Right renal pelvis (tissue), 4 donors: ENCODE measurements around the gene GDF7. TPM values are rescaled to one million over a fixed set of nuclear protein-coding genes. Genes with fewer than 3 reads are reported as not detected.

ENCODE experiments used
- DNase-seq, 4 donors: peaks; one replicate each; pipeline ENCODE4 v3.0.0-alpha.2; 2013; ENCODE audit warnings: low read depth in 4 of 4, low spot score in 3 of 4, missing footprints in 1 of 4
- polyA plus RNA-seq, 4 donors: library from polyadenylated mRNA; unstranded; fragments of 120-200 nt; gene quantifications; one replicate each; pipeline ENCODE4 v1.2.1, GENCODE V29; 2013; ENCODE audit not compliant: insufficient read length in 4 of 4

The GDF7 gene
- polyA plus RNA-seq, 4 donors, result 3.5 to 5.1 (median 3.6) TPM

DNA sequence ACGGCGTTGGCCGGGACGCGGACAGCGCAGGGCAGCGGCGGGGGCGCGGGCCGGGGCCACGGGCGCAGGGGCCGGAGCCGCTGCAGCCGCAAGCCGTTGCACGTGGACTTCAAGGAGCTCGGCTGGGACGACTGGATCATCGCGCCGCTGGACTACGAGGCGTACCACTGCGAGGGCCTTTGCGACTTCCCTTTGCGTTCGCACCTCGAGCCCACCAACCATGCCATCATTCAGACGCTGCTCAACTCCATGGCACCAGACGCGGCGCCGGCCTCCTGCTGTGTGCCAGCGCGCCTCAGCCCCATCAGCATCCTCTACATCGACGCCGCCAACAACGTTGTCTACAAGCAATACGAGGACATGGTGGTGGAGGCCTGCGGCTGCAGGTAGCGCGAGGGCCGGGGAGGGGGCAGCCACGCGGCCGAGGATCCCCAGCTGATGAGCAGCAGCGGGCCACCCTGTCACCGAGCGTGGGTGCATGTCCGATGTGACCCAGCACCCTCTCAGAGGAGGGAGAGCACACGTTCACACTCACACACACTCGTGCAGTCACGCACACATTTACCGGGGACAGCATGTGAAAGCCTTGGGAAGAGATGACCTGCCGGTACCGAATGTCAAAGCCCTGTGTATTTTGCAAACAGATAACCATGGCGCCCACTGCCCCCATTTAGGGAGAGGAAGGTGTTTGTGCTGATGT, 4.2 kb downstream of the GDF7 start:
- DNase-seq, result no peak

DNA sequence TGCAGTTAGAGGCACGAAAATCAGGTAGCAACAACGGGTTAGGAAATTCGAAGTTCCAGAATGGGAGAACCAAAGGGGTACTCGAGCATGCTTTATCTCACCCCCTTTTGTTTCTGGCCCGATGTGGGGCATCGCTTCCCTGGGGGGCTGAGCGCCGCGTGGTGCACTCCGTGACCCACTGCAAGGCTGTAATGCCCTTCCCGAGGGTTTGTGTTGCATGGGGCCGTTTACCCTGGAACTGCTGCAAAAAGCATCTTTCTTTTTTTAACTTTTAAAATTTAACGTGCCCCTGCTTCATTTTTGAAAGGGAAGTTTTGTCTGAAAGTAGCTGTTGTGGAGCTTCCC, 4.8 kb downstream of the GDF7 start:
- DNase-seq, result no peak

DNA sequence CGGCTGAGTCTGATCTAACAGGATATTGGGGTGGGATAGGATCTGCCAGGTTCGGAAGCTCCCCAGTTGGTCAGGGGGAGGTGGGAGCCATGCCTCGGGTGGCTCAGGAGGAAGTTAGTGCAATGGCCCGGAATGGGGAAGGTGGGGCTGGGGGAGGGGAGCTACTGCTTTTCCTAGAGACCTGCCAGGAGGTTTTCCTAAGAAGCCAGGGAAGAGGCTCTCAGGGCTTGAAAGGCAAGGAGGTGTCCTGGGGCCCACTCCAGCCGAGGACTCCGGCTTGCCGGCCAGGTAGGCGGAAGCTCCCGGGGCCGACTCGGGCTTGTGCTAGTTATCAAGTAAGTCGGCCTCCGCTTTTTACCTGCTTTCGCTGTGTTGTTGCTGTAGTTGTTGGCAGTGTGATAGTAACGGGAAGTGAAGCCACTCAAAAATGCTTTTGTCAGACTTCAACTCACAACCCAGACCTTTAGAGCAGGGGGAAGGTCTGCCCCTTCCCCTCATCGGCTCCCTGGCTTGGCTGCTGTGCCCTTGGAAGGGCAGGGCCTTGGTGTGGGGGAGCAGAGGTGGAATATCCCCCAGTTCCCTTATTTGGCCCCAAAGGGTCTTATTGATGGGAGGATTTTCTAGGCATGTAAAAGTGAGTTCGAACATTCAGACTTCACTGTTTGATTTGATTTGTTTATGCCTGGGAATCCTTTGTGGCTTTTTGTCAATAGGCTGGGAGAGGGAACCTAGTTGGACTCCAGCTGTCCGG, 5.4 kb downstream of the GDF7 start:
- no peak for DNase-seq

DNA sequence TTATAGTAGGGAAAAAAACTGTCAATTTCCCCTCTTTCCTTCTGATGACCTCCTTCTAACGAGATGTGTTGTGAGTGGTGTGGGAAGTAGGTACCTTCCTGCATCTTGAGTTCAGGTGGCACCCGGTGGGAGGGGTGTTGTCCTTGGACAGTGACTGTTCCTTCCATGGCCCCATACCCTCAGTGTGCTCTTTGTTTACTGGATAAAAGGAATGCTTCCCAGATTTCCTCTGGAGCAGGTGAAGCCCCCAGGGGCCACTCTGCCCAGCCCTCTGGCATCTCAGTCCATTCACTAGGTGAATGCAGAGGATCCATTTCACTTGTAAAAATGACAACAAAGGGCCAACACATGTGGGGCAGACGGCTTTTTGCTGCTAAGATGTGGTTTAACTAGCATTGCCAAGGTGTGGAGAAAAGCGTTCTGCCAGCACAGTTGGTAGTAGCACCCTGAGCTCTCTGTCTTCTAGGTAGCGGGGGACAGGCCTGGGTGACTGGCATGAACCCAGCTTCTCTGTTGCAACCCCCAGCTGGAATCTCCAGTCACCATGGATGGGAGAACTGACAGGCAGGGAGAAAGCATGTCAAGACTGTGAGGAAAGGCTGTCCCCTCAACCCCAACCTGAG, 6.9 kb downstream of the GDF7 start:
- DNase-seq, result no peak

DNA sequence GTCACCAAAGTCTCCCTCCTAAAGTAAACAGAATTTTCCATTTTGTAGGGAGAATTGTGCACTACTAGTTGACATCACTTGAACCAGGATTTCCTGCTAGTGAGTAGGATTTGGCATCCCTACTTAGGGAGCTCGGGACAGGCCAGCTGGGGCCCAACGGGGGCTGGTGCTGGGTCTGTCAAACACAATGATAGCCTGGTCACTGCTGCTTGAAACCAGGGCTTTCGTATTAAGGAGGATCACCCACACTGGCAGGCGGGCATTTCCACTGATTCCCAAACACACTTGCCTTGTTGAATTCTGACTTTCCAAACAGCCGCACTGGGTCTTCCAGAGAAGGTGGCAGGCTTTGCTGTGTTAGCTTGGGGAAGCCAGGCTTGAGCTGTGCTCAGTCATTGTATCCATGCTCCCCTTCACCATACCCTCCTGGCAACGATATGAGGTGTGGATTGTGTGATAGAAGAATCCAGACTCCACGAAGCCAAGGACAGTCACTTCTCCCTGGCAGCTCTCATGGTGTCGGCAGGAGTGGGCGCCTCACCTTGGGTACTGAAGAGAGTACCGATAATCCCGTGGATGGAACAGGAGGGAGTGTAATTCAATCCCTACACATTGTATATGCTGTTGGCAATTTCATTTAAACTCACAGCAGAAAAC, 7.5 kb downstream of the GDF7 start:
- no peak for DNase-seq

DNA sequence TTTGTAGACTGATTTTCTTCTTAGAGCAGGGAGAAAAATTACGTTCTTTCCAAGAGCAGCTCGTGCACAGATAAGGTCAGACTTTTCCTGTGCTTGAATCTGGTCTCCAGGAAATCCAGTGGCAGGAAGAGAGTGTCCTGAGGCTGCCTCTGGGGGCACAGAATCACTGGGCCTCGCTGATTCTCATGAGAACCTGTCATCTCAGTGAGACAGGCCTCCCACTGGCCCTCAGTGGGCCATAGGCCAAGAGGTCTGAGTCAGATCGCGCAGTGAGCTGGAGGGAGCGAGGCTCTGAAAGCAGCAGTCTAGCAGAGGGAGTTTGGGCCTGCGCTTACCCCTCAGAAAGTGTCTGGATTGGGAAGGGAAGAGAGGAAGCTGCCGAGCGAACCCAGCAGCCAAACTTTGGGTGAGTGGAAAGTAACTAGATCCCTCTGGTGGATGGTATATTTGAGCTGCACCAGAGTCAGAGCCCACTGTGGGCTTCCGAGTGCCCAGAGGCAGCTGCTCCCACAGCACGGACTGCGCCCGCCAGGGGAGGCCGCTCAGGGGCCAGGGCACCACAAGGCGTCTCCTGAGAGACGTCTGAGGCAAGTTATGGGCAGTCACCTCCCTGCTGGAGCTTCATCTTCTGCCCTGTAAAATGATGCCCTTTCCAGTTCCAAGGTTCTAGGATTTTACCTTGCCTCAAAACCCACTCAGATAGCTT, 8.2 kb downstream of the GDF7 start:
- no peak for DNase-seq

DNA sequence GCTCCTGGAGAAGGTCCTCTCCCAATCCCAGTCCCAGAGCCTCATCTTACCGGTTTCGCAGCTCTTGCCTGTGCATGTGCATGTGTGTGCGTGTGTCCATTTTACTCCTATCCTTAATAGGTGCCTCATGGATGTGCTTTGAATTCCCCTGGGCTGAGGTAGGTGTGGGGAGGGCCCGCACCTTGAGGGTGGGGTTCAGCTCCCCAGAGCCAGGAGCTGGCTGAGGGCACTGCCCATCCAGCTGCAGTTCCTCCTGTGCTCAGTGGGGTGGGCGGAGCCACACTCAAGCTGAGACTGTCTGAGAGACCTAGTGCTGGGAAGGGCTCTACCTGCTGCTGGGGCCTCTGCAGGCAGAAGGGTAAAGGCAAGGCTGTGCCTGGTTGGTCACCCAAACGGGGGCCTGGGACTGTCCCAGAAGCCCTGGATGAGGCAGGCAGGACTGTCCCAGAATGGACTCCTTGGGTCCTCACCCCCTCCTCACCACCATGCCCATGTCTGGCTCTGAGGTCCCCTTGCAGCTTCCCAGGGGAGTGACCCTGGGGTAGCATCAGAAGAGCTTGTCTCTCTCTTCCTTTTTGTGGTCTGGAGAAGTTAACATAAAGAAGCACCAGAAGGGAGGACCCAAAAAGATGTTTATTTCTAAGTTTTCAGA, 8.9 kb downstream of the GDF7 start:
- no peak for DNase-seq

DNA sequence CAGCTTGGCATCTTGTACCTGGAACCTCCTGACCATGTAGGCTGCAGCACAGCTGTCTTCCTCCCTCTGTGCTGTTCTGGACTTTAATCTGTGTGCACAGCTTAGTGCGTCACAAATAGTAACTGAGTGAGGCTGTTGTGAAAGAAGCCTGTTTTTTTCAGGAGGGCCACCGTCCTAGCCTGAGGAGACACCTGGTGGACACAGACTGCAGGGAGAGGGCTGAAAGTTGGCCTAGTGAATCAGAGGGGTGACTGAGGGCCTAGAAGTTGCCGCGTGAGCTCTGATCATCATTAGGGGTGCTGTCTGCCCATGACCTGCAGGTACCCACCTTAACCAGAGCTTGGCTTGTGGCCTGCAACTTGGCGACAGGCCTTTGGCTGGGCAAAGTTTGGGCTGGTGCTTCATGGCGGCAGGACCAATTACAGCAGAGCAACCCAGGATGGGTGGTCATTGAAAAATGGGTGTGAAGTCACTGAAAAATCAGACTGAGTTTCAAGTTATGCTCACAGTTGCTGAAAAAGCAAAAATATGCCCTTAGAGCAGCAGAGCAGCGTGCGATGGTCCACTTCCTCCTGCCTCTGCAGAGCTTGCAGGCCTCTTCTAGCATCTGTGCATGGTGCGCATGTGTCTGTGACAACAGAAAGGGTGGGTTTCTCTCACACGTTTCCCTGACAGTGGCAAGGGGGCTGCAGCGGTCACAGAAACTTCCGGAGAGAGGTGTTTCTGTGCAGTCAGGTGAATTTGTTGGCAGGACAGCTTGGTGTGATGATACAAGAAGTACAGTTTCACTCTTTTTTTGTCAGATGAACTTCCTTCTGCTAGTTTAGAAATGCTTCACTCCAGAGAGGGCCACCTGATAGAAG, 9.6 kb downstream of the GDF7 start:
- no peak for DNase-seq

DNA sequence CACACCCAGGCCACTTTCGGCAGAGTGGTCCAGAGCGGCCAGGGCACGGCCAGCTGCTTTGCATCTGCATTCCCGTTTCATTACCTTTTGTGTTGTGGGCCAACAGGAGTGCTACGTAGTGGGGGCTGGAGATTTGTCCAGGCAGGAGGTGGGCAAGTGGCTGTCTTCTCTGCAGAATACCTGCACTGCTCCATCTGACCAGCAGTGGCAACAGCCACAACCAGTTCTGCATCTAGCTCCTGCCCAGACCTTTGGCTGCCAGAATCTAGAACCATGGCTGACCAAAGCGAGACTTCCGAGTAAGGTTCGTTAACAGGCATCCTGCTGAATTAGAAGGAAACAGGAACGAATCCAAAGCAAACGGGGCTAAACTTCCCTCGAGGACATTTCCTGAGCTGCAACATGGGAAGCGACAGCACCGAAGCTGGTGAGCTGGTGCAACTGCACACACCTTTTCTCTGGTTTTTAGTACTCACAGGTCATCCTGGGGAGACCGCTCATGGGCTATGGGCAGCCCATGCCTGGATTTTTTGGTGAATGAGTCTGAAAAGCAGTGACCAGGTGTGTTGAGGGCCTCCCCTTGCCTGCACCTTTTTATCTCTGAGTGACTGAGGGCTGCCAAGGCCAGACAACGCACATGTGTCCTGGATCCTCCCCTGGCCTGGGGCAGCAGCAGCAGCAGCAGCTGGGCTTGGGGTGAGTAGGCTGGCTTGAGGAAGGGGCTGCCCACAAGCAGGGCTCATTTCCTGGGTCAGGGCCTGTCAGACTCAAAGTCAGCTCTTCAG, 10.5 kb downstream of the GDF7 start:
- no peak for DNase-seq

DNA sequence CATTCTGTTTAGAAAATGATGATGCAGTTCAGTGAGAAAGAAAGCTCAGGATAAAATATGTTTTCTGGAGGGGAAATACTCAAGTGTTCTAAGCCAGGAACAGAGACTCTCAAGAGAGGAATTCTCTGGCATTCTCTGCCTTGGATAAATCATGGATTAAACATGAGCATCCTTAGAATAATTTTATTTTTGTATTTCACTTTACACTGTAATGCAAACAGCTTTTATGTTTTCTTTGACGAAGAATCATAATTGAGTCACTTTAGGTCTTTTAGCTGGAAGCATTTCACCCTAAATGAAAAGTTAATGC, 11.1 kb downstream of the GDF7 start:
- DNase-seq, result no peak

DNA sequence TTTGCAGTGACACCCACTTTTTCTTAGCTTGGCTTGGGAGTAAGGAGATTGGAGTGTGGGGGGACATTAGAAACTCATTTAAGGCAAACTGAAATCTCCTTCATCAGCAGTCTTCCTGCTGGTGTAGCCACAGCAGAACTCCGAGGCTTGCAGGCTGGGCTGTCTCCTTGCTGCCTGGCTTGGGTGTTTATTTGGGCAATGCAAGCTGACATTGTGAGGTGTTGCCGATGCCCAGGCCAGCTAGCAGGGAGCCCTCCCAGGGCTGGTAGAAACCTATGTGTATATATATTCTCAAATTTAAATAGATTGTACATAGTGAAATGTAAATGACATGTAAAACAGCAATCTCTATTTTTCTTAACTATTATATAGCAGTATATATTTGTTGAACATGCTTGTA, 11.8 kb downstream of the GDF7 start:
- no peak for DNase-seq

DNA sequence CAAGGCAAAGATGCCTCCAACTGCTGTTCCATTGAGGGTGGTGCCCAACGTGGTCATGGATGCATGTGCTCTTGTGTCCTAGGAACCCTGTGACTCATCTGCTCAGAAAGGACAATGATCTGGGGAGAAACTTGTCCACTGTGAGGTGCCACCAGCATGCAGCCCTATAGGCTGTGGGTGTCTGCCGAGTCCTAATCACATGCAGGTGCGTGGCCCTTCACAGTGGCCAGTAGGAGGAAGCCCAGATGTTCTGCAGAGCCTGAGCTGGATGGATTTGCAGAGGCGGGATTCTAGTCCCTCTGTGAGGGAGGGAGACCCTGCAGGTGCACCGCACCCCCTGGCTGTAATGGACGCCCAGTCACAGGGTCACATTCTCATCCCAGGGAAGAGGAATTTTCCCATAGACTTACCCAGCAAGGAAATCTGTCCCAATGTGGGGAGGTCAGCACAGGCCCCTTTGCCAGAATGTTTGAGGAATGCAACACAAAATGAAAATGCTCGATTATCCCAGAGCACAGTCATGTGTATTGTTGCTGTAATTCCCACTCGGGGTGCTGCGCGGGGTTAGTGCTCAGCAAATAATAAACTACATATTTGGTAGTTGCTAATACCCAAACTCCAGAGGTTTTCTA, 13.9 kb downstream of the GDF7 start:
- DNase-seq, result no peak

DNA sequence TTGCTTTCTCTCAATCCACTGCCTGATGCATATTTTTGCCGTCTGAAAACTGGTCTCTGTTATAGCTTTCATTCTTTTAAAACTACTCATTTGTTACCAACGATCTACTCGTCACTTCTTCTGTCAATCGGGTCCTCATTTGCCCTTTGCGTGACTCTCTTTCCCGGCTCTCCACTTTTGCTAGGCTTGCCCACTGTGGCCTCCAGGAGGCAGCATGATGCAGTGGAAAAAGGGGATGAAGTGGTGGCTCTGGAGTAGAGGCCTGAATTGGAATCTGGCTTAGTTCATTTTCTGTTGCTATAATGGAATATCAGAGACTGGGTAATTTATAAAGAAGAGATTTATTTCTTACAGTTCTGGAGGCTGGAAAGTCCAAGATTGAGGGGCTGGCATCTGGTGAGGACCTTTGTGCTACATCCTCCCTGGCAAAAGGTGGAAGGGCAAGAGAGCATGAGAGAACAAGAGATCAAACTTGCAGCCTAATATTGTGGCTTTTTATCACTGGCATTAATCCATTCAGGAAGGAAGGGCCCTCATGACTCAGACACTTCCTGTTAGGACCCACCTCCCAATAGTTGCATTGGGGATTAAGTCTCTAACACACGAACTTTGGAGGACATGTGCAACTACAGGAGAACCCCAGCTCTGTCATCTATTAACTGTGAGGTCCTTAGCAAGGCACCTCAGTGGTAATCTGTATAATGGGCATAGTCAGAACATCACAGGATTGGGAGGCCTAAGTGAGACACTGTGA, 15.4 kb downstream of the GDF7 start:
- DNase-seq, result no peak

DNA sequence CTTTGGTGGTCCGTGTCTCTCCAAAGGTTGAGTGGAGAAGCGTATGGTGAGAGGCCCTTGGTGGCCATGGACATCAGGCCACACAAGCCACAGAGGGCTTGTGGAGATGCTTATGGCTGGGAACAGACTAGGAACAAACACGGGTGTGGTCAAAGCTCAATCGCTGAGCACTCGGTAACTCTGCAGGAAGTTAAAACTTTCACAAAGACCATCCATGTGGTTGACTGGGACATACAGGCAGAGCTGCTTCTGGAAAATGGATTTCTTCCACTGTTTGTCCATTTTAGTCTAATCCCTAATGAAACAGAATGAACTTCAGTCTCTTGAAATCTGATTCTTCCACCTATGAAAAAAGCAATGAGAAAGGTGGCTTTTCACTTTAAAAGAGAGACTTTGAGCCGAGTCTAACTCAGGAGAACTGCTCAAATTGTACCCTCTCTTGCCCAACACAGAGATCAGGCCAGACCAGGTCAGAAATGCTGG, 17.7 kb downstream of the GDF7 start:
- DNase-seq, result no peak

DNA sequence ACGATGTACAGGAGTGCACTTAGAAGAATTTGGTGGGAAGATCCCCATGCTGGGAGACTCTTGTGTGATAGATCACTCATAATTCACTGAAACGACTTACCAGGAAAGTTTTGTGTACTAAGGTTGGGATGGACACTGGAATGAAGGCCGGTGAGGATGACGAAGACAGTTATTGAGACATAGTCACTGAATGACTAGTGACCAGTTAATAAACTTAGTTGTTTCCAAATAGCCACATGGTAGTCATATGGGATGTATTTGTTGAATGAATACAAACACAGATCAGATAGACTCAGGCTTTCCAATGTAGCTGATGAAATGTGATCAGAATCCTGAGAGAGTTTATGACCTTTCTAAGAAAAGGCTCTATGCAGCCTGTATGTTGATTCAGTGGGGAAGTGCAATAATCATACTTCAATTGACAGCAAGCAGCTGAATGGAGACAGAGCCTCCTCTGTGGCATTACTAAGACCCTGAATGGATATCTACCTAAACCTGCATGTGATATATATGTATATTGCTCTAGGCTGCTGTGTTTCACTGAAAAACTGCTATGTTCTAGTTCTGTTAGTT, 20.4 kb downstream of the GDF7 start:
- DNase-seq, result no peak

DNA sequence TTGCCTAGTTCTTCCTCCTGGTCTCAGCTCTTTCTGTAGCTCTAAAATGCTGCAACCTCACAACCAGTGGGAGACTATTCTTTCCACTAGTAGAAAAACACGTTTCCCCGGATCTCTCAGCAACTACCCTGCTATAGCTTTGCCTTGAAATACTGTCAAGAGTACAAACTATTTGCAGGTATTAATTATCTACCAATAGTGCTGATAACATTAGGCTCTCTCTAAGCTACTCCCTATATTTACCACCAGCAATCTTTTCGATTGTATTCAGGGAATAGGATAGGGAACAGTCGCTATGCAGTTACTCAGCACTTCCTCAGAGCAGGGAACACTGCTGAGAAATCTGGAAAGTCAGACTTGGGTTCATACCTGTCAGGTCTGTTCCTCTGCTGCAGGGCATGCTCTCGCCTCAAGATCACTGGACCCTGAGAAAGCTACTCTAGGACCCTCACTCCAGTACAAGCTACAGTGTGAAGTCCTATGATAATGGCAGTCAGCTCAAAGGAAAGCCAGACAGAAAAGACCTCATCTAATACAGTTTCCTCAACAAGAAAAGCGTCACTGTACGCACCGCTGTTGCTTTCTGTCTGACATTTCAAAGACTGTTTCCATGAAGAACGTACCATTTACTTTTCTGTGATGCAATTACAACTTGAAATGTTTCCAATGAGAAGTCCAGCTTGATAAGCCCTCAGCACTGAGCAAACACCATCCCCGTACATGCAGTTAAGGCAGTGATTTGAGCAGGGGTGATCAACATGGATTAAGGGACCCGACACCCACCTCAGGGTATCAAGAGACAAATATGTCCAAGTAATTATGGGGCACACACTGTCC, 22.7 kb downstream of the GDF7 start:
- no peak for DNase-seq
